ENCODE data around the gene TMEM51. TPM values are rescaled to one million over a fixed set of nuclear protein-coding genes. Genes with fewer than 3 reads are reported as not detected.

TMEM51 gene
- total RNA-seq, 2 experiments from 2014 or later = not detected

DNA sequence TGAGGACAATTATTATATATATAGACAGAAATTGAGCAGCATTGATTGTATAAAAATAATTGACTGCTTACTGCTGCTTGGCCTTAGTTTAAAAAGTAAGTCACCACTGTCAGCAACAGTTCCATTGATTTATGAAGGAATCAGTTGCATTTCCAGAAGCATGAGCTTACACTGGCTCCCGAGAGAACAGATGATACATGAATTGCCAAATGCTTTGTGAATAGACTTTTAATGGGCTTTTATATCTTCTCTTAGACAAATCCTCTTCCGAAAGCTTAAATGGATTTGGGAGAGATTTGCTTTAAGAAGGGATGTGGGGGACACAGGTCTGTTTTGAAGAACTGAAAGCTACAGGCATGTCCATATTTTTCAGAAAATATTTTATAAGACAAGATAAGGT lies 101.0 kb downstream of the TMEM51 start:
- ChIA-PET CTCF (interaction anchor here (1.0 to 1.1 kb wide), 2 partner anchors 18 to 49 kb away, joined by 3 to 4 read pairs; no protein-coding TSS in a partner anchor), POLR2A (interaction anchor here (0.6 to 1.4 kb wide), 4 partner anchors 22 to 138 kb away, joined by 3 to 5 read pairs (median 3); no protein-coding TSS in a partner anchor)
- intact Hi-C loops (cut with micrococcal nuclease) = no loop called here
- H3K27ac Mint-ChIP-seq = no peak overlapping the region
- peaks cover 45% of the 10 kb centered on the region for H3K4me1 Mint-ChIP-seq (ENCODE audit: low read depth)
- H3K36me3 Mint-ChIP-seq (ENCODE audit: low read depth) = no peaks in the 10 kb centered on the region
- TF ChIP-seq, protein P1, sequence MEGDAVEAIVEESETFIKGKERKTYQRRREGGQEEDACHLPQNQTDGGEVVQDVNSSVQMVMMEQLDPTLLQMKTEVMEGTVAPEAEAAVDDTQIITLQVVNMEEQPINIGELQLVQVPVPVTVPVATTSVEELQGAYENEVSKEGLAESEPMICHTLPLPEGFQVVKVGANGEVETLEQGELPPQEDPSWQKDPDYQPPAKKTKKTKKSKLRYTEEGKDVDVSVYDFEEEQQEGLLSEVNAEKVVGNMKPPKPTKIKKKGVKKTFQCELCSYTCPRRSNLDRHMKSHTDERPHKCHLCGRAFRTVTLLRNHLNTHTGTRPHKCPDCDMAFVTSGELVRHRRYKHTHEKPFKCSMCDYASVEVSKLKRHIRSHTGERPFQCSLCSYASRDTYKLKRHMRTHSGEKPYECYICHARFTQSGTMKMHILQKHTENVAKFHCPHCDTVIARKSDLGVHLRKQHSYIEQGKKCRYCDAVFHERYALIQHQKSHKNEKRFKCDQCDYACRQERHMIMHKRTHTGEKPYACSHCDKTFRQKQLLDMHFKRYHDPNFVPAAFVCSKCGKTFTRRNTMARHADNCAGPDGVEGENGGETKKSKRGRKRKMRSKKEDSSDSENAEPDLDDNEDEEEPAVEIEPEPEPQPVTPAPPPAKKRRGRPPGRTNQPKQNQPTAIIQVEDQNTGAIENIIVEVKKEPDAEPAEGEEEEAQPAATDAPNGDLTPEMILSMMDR (IDR thresholded peaks at IDR 0.05) = no peak
- ATAC-seq = no peak
- H3K4me3 Mint-ChIP-seq = no peak overlapping the region
- H3K27me3 Mint-ChIP-seq = peaks cover 12% of the 10 kb centered on the region
- no peak for DNase-seq
- peaks cover 1% of the 10 kb centered on the region for H3K9me3 Mint-ChIP-seq

DNA sequence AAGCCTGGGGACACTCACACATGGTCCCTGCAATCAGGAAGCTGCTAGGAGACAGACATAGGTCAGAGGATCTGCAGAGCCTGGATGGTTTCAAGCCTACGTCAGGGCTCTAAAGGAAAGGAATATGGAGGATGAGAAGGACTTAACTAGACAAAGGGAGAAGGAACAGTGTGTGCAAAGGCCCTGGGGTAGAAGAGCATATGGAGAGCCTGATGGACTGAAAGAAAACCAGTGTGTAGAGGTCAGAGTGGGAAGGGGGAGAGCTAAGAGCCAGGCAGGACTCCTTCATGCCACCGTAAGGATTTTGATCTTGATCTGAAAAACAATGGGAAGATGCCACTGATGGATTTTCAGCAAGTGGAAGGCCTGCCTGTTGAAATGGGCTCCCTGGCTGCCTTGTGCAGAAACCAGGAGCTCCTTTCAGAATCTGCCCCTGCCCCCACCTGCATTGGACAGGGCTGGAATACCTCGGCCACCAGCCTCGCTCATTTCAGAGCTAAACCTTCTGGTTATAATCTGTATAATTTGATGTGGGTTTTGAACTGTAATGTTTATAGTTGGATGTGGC lies 102.1 kb downstream of the TMEM51 start:
- TF ChIP-seq, protein P1 (IDR thresholded peaks at IDR 0.05) = no peak
- H3K27ac Mint-ChIP-seq = no peak overlapping the region
- intact Hi-C loops (cut with micrococcal nuclease) = no loop called here
- peaks cover 41% of the 10 kb centered on the region for H3K4me1 Mint-ChIP-seq (ENCODE audit: low read depth)
- peaks cover 13% of the 10 kb centered on the region for H3K27me3 Mint-ChIP-seq
- H3K9me3 Mint-ChIP-seq = peaks cover 1% of the 10 kb centered on the region
- H3K36me3 Mint-ChIP-seq (ENCODE audit: low read depth) = no peaks in the 10 kb centered on the region
- ChIA-PET POLR2A (no interaction called here), CTCF (interaction anchor here (1.1 kb wide), 1 partner anchor 16 kb away, joined by 4 read pairs; no protein-coding TSS in a partner anchor)
- H3K4me3 Mint-ChIP-seq = no peak overlapping the region
- ATAC-seq = no peak
- DNase-seq = no peak

DNA sequence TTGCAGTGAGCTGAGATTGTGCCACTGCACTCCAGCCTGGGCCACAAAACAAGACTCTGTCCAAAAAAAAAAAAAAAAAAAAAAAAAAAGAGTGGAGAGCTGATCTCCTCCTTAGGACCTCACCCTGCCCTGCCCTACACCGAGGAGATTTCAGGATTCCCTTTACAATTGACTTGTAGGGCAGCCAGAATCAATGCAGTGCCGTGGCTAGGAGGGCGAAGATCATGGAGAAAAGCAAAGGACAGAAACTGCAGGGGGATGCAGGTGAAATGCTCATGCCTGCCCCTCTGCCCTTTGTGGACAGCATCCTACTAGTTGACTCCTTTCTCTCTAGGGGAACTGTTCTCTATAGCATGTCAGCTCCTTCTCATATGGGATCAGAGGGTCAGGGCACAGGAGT lies 103.0 kb downstream of the TMEM51 start:
- Mint-ChIP-seq H3K9me3 (peaks cover 1% of the 10 kb centered on the region), H3K4me3 (no peak overlapping the region), H3K4me1 (ENCODE audit: low read depth) (peaks cover 46% of the 10 kb centered on the region), H3K27ac (no peak overlapping the region), H3K27me3 (peaks cover 15% of the 10 kb centered on the region), H3K36me3 (ENCODE audit: low read depth) (no peaks in the 10 kb centered on the region)
- ATAC-seq = no peak
- ChIA-PET POLR2A (no interaction called here), CTCF (no interaction called here)
- TF ChIP-seq, protein P1 (IDR thresholded peaks at IDR 0.05) = no peak
- no peak for DNase-seq
- intact Hi-C loops (cut with micrococcal nuclease) = no loop called here

DNA sequence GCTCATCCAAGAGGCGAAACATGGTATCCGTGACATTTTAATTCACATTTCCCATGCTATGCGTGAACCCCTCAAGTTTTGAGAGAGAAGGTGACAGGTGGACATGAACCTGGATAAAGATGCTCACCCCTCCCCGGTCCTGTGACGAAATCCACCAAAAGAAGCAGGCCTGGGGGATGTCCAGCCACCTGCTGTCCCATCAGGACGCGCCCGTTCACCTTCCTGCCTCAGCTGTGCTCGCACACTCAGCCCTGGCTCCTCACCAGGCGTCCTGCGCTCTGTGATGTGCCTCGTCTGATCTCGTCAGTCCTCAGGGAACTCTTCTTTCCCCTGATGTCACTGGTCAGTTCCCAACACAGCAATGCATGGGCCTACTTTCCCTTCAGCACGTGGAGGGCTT lies 103.8 kb downstream of the TMEM51 start:
- CTCF ChIA-PET = no interaction called here
- TF ChIP-seq, protein P1 (IDR thresholded peaks at IDR 0.05) = no peak
- no peak overlapping the region for H3K4me3 Mint-ChIP-seq
- POLR2A ChIA-PET = no interaction called here
- no peaks in the 10 kb centered on the region for H3K36me3 Mint-ChIP-seq (ENCODE audit: low read depth)
- peaks cover 21% of the 10 kb centered on the region for H3K27me3 Mint-ChIP-seq
- no peaks in the 10 kb centered on the region for H3K9me3 Mint-ChIP-seq
- no peak for ATAC-seq
- H3K4me1 Mint-ChIP-seq (ENCODE audit: low read depth) = peaks cover 45% of the 10 kb centered on the region
- H3K27ac Mint-ChIP-seq = no peak overlapping the region
- DNase-seq = no peak
- intact Hi-C loops (cut with micrococcal nuclease) = no loop called here

DNA sequence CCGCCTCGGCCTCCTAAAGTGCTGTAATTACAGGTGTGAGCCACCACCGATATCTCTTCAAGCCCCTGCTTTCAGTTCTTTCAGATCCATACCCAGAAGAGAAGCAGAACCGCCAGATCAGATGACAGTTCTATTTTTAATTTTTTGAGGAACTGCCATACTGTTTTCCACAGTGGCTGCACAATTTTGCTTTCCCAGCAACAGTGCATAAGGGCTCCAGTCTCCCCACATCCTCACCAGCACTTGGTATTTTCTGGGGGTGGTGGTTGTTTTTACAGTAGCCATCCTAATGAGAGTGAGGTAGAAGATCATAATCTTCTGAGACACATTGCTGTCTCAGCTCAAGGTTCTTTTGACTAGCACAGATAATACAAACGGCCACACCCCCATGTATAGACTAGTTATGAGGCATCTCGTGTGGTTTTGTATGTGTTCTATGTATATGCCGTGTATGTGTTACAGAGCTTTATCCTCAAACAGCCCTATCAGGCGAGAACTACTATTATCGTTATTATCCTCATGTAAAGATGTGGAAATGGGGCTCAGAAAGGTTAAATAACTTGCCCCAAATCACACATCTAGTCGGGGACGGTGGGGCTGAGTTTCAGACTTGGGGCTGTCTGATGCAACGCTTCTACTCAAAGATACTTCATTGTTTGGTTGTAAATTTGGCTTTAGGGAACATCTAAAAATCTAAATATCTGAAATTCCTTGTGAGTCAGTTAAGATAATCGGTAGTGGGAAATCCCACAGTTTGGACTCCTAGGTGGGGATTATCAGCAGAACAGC lies 105.5 kb downstream of the TMEM51 start:
- ChIA-PET POLR2A (interaction anchor here (0.7 to 0.9 kb wide), 2 partner anchors 82 to 526 kb away, joined by 3 to 4 read pairs; no protein-coding TSS in a partner anchor), CTCF (interaction anchor here (1.5 to 3.6 kb wide), 2 partner anchors 13 to 131 kb away, joined by 4 to 14 read pairs; no protein-coding TSS in a partner anchor)
- TF ChIP-seq, protein P1 (IDR thresholded peaks at IDR 0.05) = no peak
- Mint-ChIP-seq H3K4me3 (no peak overlapping the region), H3K27ac (no peak overlapping the region), H3K9me3 (no peaks in the 10 kb centered on the region), H3K4me1 (ENCODE audit: low read depth) (peaks cover 28% of the 10 kb centered on the region), H3K36me3 (ENCODE audit: low read depth) (no peaks in the 10 kb centered on the region), H3K27me3 (peaks cover 34% of the 10 kb centered on the region)
- intact Hi-C loops (cut with micrococcal nuclease) = no loop called here
- DNase-seq (no peak), ATAC-seq (no peak)
